IMR-90 (cell line): ENCODE results near the gene DCUN1D3. TPM values are rescaled to one million over a fixed set of nuclear protein-coding genes. Genes with fewer than 3 reads are reported as not detected.

Experiments
- ATAC-seq: fragments of 200-7000 bp; cut with Tn5 transposase; 2 replicates; pipeline ENCODE4 v1.9.1; 2020; ENCODE audit warnings: low read depth, mild to moderate bottlenecking, moderate library complexity
- BruUV-seq: library from RNA; stranded (reverse); fragments of 400-500 nt; replicated peaks from 2 replicates; lab custom pipeline; 2021; lab: Mats Ljungman, UMichigan
- CTCF ChIA-PET: fragments of 300-600 bp; formaldehyde crosslinking; extraction: SDS; loops from one replicate; lab custom pipeline; 2021; ENCODE audit warnings: antibody characterized with exemption; lab: Yijun Ruan, JAX
- POLR2A ChIA-PET: fragments of 300-600 bp; sonication (Branson Sonifier 250); formaldehyde crosslinking; loops from one replicate; lab custom pipeline; 2022; ENCODE audit warnings: antibody characterized with exemption; ENCODE audit not compliant: unreplicated experiment; lab: Charles Lee
- DNase-seq: peaks from one replicate; pipeline ENCODE4 v3.0.0; 2013
- H2AFZ ChIP-seq: replicated peaks from 2 replicates; pipeline ENCODE3; 2013; ENCODE audit warnings: low read length, mild to moderate bottlenecking; ENCODE audit not compliant: poor library complexity
- H2AK5ac ChIP-seq: 2 replicates; pipeline ENCODE4 v1.6.1; 2013; ENCODE audit warnings: low read depth, low read length, inconsistent platforms
- H2AK9ac ChIP-seq: replicated peaks from 2 replicates; pipeline ENCODE3; 2013; ENCODE audit warnings: mild to moderate bottlenecking, low read depth, low read length, moderate library complexity; ENCODE audit not compliant: poor library complexity
- H2BK120ac ChIP-seq: 2 replicates; pipeline ENCODE4 v1.6.1; 2013; ENCODE audit warnings: low read depth, low read length, inconsistent platforms
- H2BK15ac ChIP-seq: 3 replicates; pipeline ENCODE4 v1.6.1; 2013; ENCODE audit warnings: low read depth, low read length, inconsistent platforms
- H2BK20ac ChIP-seq: 2 replicates; pipeline ENCODE4 v1.6.1; 2013; ENCODE audit warnings: low read depth, mild to moderate bottlenecking, inconsistent platforms, low read length, moderate library complexity
- H2BK5ac ChIP-seq: 2 replicates; pipeline ENCODE4 v1.6.1; 2013; ENCODE audit warnings: mild to moderate bottlenecking, low read depth, low read length, inconsistent platforms; ENCODE audit not compliant: poor library complexity, severe bottlenecking
- H3K14ac ChIP-seq: replicated peaks from 2 replicates; pipeline ENCODE4 v1.6.1; 2013; ENCODE audit warnings: low read depth, low read length, inconsistent platforms
- H3K18ac ChIP-seq: 2 replicates; pipeline ENCODE4 v1.6.1; 2013; ENCODE audit warnings: low read depth, low read length, control low read depth
- H3K23ac ChIP-seq: 2 replicates; pipeline ENCODE4 v1.6.1; 2013; ENCODE audit warnings: low read depth, low read length, inconsistent platforms
- H3K27ac ChIP-seq: 2 replicates; pipeline ENCODE4 v1.5.1; 2013; ENCODE audit warnings: mild to moderate bottlenecking, control low read depth, low read length; ENCODE audit not compliant: insufficient read depth
- H3K27me3 ChIP-seq: 2 replicates; pipeline ENCODE4 v1.6.1; 2013; ENCODE audit warnings: low read length; ENCODE audit not compliant: control insufficient read depth, insufficient read depth
- H3K36me3 ChIP-seq: 2 replicates; pipeline ENCODE4 v1.6.1; 2013; ENCODE audit warnings: low read length, mixed read lengths; ENCODE audit not compliant: control insufficient read depth, insufficient read depth
- H3K4ac ChIP-seq: 2 replicates; pipeline ENCODE4 v1.6.1; 2013; ENCODE audit warnings: low read depth, low read length, inconsistent platforms
- H3K4me1 ChIP-seq: 2 replicates; pipeline ENCODE4 v1.6.1; 2013; ENCODE audit warnings: low read length, mixed read lengths; ENCODE audit not compliant: control insufficient read depth, insufficient read depth
- H3K4me2 ChIP-seq: 2 replicates; pipeline ENCODE4 v1.6.1; 2013; ENCODE audit warnings: low read depth, mild to moderate bottlenecking, control low read depth, low read length, moderate library complexity
- H3K4me3 ChIP-seq: 2 replicates; pipeline ENCODE4 v1.5.1; 2013; ENCODE audit warnings: low read depth, mild to moderate bottlenecking, control low read depth, low read length, moderate library complexity; ENCODE audit not compliant: insufficient read depth
- H3K56ac ChIP-seq: 2 replicates; pipeline ENCODE4 v1.6.1; 2013; ENCODE audit warnings: low read length, inconsistent platforms; ENCODE audit not compliant: insufficient read depth; ENCODE audit errors: extremely low read depth
- H3K79me1 ChIP-seq, 2 experiments: 2 replicates each; pipeline ENCODE4 v1.6.1; 2013; ENCODE audit warnings: low read length in 2 of 2, inconsistent platforms in 1 of 2, low read depth in 1 of 2
- H3K9ac ChIP-seq: 2 replicates; pipeline ENCODE4 v1.6.1; 2013; ENCODE audit warnings: low read depth, low read length, control low read depth
- H3K9me1 ChIP-seq: 2 replicates; pipeline ENCODE4 v1.6.1; 2013; ENCODE audit warnings: low read length, inconsistent platforms; ENCODE audit not compliant: insufficient read depth
- H3K9me3 ChIP-seq: 2 replicates; pipeline ENCODE4 v1.6.1; 2013; ENCODE audit warnings: low read length; ENCODE audit not compliant: control insufficient read depth, insufficient read depth
- H4K20me1 ChIP-seq: 2 replicates; pipeline ENCODE4 v1.6.1; 2013; ENCODE audit warnings: low read length, inconsistent platforms; ENCODE audit not compliant: insufficient read depth
- H4K5ac ChIP-seq: 2 replicates; pipeline ENCODE4 v1.6.1; 2013; ENCODE audit warnings: mild to moderate bottlenecking, low read depth, low read length, control low read depth
- H4K8ac ChIP-seq, 2 experiments: 2 replicates each; pipeline ENCODE4 v1.6.1; 2013; ENCODE audit warnings: low read depth in 2 of 2, low read length in 2 of 2, control low read depth in 1 of 2, inconsistent platforms in 1 of 2
- H4K91ac ChIP-seq: 2 replicates; pipeline ENCODE4 v1.6.1; 2013; ENCODE audit warnings: low read depth, low read length, inconsistent platforms; ENCODE audit not compliant: insufficient read depth
- BHLHE40 ChIP-seq: fragments of 150-350 bp; IDR thresholded peaks from 2 replicates; pipeline ENCODE4 v1.6.1; 2016; ENCODE audit warnings: mild to moderate bottlenecking, low read depth, low read length
- CEBPB ChIP-seq: IDR thresholded peaks from 2 replicates; pipeline ENCODE4 v1.6.1; 2012; ENCODE audit warnings: low read depth, low read length, improper control_type of control experiment
- CHD1 ChIP-seq: IDR thresholded peaks from 2 replicates; pipeline ENCODE4 v1.6.1; 2012; ENCODE audit warnings: low read depth, low read length, improper control_type of control experiment
- CTCF ChIP-seq: conservative IDR thresholded peaks from 2 replicates; pipeline ENCODE4 v1.5.1; 2012; ENCODE audit warnings: mild to moderate bottlenecking, low read depth, low read length, improper control_type of control experiment
- ELK1 ChIP-seq: fragments of 150-350 bp; IDR thresholded peaks from 2 replicates; pipeline ENCODE4 v1.6.1; 2016; ENCODE audit warnings: low read depth, mild to moderate bottlenecking, low read length, moderate library complexity, borderline replicate concordance
- MAFK ChIP-seq: IDR thresholded peaks from 2 replicates; pipeline ENCODE4 v1.6.1; 2012; ENCODE audit warnings: low read depth, low read length, improper control_type of control experiment
- MAZ ChIP-seq: IDR thresholded peaks from 2 replicates; pipeline ENCODE4 v1.6.1; 2012; ENCODE audit warnings: low read depth, mild to moderate bottlenecking, low read length, improper control_type of control experiment, moderate library complexity, borderline replicate concordance
- MXI1 ChIP-seq: IDR thresholded peaks from 2 replicates; pipeline ENCODE4 v1.6.1; 2012; ENCODE audit warnings: low read depth, mild to moderate bottlenecking, low read length, moderate library complexity, borderline replicate concordance
- NFE2L2 ChIP-seq: fragments of 150-350 bp; IDR thresholded peaks from 2 replicates; pipeline ENCODE4 v1.6.1; 2016; ENCODE audit warnings: low read depth, mild to moderate bottlenecking, low read length
- POLR2A ChIP-seq: IDR thresholded peaks from 2 replicates; pipeline ENCODE4 v1.6.1; 2012; ENCODE audit warnings: mild to moderate bottlenecking, low read depth, low read length
- RAD21 ChIP-seq: IDR thresholded peaks from 2 replicates; pipeline ENCODE4 v1.6.1; 2012; ENCODE audit warnings: low read length, improper control_type of control experiment
- RCOR1 ChIP-seq: IDR thresholded peaks from 2 replicates; pipeline ENCODE4 v1.6.1; 2012; ENCODE audit warnings: mild to moderate bottlenecking, low read length, improper control_type of control experiment; ENCODE audit not compliant: insufficient replicate concordance
- RFX5 ChIP-seq: IDR thresholded peaks from 2 replicates; pipeline ENCODE4 v1.8.0; 2012; ENCODE audit warnings: low read depth, mild to moderate bottlenecking, low read length, moderate library complexity
- WGBS, 2 experiments: methylation state at CpG; one replicate each; pipeline versions ENCODE4 v1.1.5 to v1.1.7; 2013; ENCODE audit warnings: missing lambda C conversion rate in 2 of 2; ENCODE audit not compliant: insufficient read length in 1 of 2; ENCODE audit errors: extremely low coverage in 2 of 2; 5-methylcytosine and 5-hydroxymethylcytosine counted together
- dilution Hi-C: fragments of 300-500 bp; cut with HindIII; formaldehyde crosslinking; loops from one replicate; pipeline ENCODE4 v1.14.3; 2018; ENCODE audit warnings: low sequenced_read_pairs; ENCODE audit not compliant: unreplicated experiment
- in situ Hi-C: fragments of 300-500 bp; cut with MboI; formaldehyde crosslinking; loops from 3 replicates; pipeline ENCODE4 v1.14.3; 2019; ENCODE audit warnings: low sequenced_read_pairs, inconsistent platforms, mixed read lengths
- intact Hi-C: fragments of 100-400 bp; cut with micrococcal nuclease; formaldehyde crosslinking; loops from 2 replicates; pipeline ENCODE4 v1.10.0; 2022
- polyA plus RNA-seq, 3 experiments: library from polyadenylated mRNA; depleted of rRNA; stranded (reverse); fragments of >200 nt; gene quantifications; 2 replicates each; pipeline ENCODE4 v1.2.3, GENCODE V29; 2012; ENCODE audit warnings: low replicate concordance in 1 of 3
- total RNA-seq: library from RNA; depleted of rRNA; stranded (reverse); fragments of >200 nt; gene quantifications from 2 replicates; pipeline ENCODE4 v1.2.3, GENCODE V29; 2012
- TF ChIP-seq, protein P1 (sequence below): fragments of 150-350 bp; IDR thresholded peaks from 2 replicates; pipeline ENCODE4 v1.6.1; 2017; ENCODE audit warnings: mild to moderate bottlenecking, antibody characterized with exemption, low read length, low read depth

DCUN1D3 gene
- total and polyA plus RNA-seq, 2 of the 4 experiments (the other 2 are of a cell fraction): 8.1 to 42.3 TPM

GRCh38 chr16:20839504-20839903 lies 60.7 kb downstream of the DCUN1D3 start:
- H2AK9ac ChIP-seq: no peak overlapping the region
- no peak overlapping the region for H4K5ac ChIP-seq
- H2AFZ ChIP-seq: no peak overlapping the region
- POLR2A ChIA-PET: no interaction called here
- no peaks in the 10 kb centered on the region for H3K9me1 ChIP-seq
- no peaks in the 10 kb centered on the region; a peak in 1 of 4 replicates for H3K79me1 ChIP-seq
- H3K23ac ChIP-seq: no peak overlapping the region
- H3K4me1 ChIP-seq: no peaks in the 10 kb centered on the region
- no peak overlapping the region for H2BK20ac ChIP-seq
- H4K91ac ChIP-seq: no peak overlapping the region
- H4K20me1 ChIP-seq: no peaks in the 10 kb centered on the region
- H3K18ac ChIP-seq: no peak overlapping the region
- intact Hi-C loops: no loop called here
- no peak overlapping the region for H3K14ac ChIP-seq
- no peaks in the 10 kb centered on the region for H3K27me3 ChIP-seq
- DNase-seq (no peak), ATAC-seq (no peak)
- TF ChIP-seq POLR2A (no peak), ELK1 (no peak), MAFK (no peak), BHLHE40 (no peak), MXI1 (no peak), RAD21 (no peak), CEBPB (no peak), CHD1 (no peak), CTCF (no peak), MAZ (no peak), RFX5 (no peak), RCOR1 (no peak), NFE2L2 (no peak)
- TF ChIP-seq, protein P1, sequence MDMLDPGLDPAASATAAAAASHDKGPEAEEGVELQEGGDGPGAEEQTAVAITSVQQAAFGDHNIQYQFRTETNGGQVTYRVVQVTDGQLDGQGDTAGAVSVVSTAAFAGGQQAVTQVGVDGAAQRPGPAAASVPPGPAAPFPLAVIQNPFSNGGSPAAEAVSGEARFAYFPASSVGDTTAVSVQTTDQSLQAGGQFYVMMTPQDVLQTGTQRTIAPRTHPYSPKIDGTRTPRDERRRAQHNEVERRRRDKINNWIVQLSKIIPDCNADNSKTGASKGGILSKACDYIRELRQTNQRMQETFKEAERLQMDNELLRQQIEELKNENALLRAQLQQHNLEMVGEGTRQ: no peak
- in situ Hi-C loops: no loop called here
- H2AK5ac ChIP-seq: no peak overlapping the region
- no peak overlapping the region for H3K4me3 ChIP-seq
- no peak overlapping the region for H3K4me2 ChIP-seq
- no peak overlapping the region for H4K8ac ChIP-seq
- H3K27ac ChIP-seq: no peak overlapping the region
- H3K56ac ChIP-seq: no peak overlapping the region
- 0 out of 2 replicates have a peak, but pooled peaks cover 4% of the 10 kb centered on the region for H3K36me3 ChIP-seq
- H2BK120ac ChIP-seq: no peak overlapping the region
- H3K4ac ChIP-seq: no peak overlapping the region
- H2BK5ac ChIP-seq: no peak overlapping the region
- no TSS peak for BruUV-seq
- no peak overlapping the region for H3K9ac ChIP-seq
- no peaks in the 10 kb centered on the region for H3K9me3 ChIP-seq
- CTCF ChIA-PET: interaction anchor here (0.6 kb wide), 1 partner anchor 78 kb away, joined by 5 read pairs; no protein-coding TSS in a partner anchor
- dilution Hi-C loops: no loop called here
- no CpG with 5 or more reads among the region's 2 CpGs for WGBS, 2 experiments
- H2BK15ac ChIP-seq: no peak overlapping the region
